Prostate gland (tissue), 2 donors: ENCODE results near the gene PRDM16.

ENCODE experiments used
- POLR2A ChIP-seq: fragments of 450-650 bp; IDR thresholded peaks from one replicate; pipeline ENCODE4 v1.6.1; 2016; ENCODE audit warnings: antibody characterized with exemption, mild to moderate bottlenecking
- POLR2AphosphoS5 ChIP-seq: sonication (generic); formaldehyde crosslinking; IDR thresholded peaks from one replicate; pipeline ENCODE4 v1.6.1; 2017; ENCODE audit warnings: antibody characterized with exemption
- TF ChIP-seq, protein P1 (sequence below), 4 experiments: fragments of 200-600 bp in 2 of 4; fragments of 450-650 bp in 2 of 4; sonication (generic) in 2 of 4; IDR thresholded peaks; 1 replicate in 3 of 4; 2 replicates in 1 of 4; pipeline ENCODE4 v1.5.1; 2016 to 2019; ENCODE audit warnings: antibody characterized with exemption in 4 of 4, mild to moderate bottlenecking in 2 of 4, moderate library complexity in 2 of 4

- TF ChIP-seq POLR2A (no peak), POLR2AphosphoS5 (no peak)
- TF ChIP-seq, protein P1, sequence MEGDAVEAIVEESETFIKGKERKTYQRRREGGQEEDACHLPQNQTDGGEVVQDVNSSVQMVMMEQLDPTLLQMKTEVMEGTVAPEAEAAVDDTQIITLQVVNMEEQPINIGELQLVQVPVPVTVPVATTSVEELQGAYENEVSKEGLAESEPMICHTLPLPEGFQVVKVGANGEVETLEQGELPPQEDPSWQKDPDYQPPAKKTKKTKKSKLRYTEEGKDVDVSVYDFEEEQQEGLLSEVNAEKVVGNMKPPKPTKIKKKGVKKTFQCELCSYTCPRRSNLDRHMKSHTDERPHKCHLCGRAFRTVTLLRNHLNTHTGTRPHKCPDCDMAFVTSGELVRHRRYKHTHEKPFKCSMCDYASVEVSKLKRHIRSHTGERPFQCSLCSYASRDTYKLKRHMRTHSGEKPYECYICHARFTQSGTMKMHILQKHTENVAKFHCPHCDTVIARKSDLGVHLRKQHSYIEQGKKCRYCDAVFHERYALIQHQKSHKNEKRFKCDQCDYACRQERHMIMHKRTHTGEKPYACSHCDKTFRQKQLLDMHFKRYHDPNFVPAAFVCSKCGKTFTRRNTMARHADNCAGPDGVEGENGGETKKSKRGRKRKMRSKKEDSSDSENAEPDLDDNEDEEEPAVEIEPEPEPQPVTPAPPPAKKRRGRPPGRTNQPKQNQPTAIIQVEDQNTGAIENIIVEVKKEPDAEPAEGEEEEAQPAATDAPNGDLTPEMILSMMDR (IDR thresholded peaks at IDR 0.05): no peak
These were observed 13.0 kb downstream of the PRDM16 start for GRCh38 chr1:3082051-3082450.
